Measurements from ENCODE around the gene LRRC40. TPM values are rescaled to one million over a fixed set of nuclear protein-coding genes. Genes with fewer than 3 reads are reported as not detected.

The LRRC40 gene
- total RNA-seq, 1 donor from 2014 or later, result 47.2 TPM

DNA sequence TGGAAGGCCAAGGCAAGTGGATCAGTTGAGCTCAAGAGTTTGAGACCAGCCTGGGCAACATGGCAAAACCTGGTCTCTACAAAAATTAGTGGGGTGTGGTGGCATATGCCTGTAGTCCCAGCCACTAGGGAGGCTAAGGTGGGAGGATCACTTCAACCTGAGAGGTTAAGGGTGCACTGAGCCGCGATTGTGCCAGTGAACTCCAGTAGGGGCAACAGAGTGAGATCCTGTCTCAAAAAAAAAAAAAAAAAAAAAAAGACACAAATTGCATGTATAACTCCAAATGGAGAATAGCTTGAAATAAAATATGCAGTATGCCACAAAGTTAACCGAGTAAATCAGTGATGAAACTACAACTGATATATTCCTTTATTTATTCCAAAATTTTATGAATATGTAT, 51.6 kb downstream of the LRRC40 start:
- H3K27ac Mint-ChIP-seq (ENCODE audit: unreplicated experiment), result no peak overlapping the region
- no peaks in the 10 kb centered on the region for H3K36me3 Mint-ChIP-seq (ENCODE audit: unreplicated experiment)
- DNase-seq, result no peak
- no peaks in the 10 kb centered on the region for H3K9me3 Mint-ChIP-seq (ENCODE audit: unreplicated experiment)
- no peaks in the 10 kb centered on the region for H3K27me3 Mint-ChIP-seq (ENCODE audit: unreplicated experiment)
- no peaks in the 10 kb centered on the region for H3K4me1 Mint-ChIP-seq (ENCODE audit: low read depth, unreplicated experiment)
- no peak overlapping the region for H3K4me3 Mint-ChIP-seq (ENCODE audit: unreplicated experiment)
- TF ChIP-seq, protein P1, sequence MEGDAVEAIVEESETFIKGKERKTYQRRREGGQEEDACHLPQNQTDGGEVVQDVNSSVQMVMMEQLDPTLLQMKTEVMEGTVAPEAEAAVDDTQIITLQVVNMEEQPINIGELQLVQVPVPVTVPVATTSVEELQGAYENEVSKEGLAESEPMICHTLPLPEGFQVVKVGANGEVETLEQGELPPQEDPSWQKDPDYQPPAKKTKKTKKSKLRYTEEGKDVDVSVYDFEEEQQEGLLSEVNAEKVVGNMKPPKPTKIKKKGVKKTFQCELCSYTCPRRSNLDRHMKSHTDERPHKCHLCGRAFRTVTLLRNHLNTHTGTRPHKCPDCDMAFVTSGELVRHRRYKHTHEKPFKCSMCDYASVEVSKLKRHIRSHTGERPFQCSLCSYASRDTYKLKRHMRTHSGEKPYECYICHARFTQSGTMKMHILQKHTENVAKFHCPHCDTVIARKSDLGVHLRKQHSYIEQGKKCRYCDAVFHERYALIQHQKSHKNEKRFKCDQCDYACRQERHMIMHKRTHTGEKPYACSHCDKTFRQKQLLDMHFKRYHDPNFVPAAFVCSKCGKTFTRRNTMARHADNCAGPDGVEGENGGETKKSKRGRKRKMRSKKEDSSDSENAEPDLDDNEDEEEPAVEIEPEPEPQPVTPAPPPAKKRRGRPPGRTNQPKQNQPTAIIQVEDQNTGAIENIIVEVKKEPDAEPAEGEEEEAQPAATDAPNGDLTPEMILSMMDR (IDR thresholded peaks at IDR 0.05; ENCODE audit: partially characterized antibody, unreplicated experiment), result no peak

DNA sequence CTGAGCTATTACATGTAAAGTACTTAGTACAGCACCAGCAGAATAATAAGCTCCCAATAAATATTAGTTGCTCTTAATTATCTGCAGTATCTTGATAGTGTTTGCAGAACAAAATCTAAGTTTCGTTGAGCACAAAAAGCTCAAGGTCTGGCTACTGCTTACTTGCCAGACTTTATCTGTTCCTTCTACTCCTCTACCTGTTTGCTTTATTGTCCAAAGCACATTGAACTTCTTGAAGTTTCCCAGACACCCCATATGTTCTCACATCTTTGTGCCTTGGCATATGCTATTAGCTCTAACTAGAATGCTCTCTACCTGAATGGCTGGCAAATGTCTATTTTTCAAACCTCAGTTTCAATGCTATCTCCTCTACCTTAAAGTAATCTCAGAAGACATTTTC, 54.9 kb downstream of the LRRC40 start:
- no peak overlapping the region for H3K27ac Mint-ChIP-seq (ENCODE audit: unreplicated experiment)
- TF ChIP-seq, protein P1 (IDR thresholded peaks at IDR 0.05; ENCODE audit: partially characterized antibody, unreplicated experiment), result no peak
- H3K4me3 Mint-ChIP-seq (ENCODE audit: unreplicated experiment), result no peak overlapping the region
- H3K9me3 Mint-ChIP-seq (ENCODE audit: unreplicated experiment), result no peaks in the 10 kb centered on the region
- no peaks in the 10 kb centered on the region for H3K27me3 Mint-ChIP-seq (ENCODE audit: unreplicated experiment)
- H3K4me1 Mint-ChIP-seq (ENCODE audit: low read depth, unreplicated experiment), result no peaks in the 10 kb centered on the region
- H3K36me3 Mint-ChIP-seq (ENCODE audit: unreplicated experiment), result no peaks in the 10 kb centered on the region
- DNase-seq, result no peak

DNA sequence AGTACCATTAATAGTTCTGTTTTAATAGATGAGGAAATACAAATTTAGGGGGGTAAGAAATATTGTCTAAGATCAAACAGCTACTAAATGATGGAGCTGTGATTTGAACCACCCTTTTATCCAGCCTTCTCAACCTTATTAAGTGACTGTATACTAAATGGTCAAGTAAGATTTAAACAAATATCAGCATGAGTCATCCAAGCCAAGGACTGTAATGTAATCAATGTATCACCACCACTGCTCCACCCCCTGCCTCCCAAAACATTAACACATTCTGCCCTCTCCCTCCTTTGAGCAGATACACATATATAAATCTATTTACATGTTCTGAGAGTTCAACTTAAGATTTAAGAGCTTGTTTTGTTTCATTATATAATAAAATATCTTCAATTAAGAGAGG, 58.9 kb downstream of the LRRC40 start:
- no peaks in the 10 kb centered on the region for H3K36me3 Mint-ChIP-seq (ENCODE audit: unreplicated experiment)
- no peaks in the 10 kb centered on the region for H3K4me1 Mint-ChIP-seq (ENCODE audit: low read depth, unreplicated experiment)
- DNase-seq, result no peak
- TF ChIP-seq, protein P1 (IDR thresholded peaks at IDR 0.05; ENCODE audit: partially characterized antibody, unreplicated experiment), result no peak
- H3K9me3 Mint-ChIP-seq (ENCODE audit: unreplicated experiment), result no peaks in the 10 kb centered on the region
- H3K4me3 Mint-ChIP-seq (ENCODE audit: unreplicated experiment), result no peak overlapping the region
- no peak overlapping the region for H3K27ac Mint-ChIP-seq (ENCODE audit: unreplicated experiment)
- H3K27me3 Mint-ChIP-seq (ENCODE audit: unreplicated experiment), result no peaks in the 10 kb centered on the region

DNA sequence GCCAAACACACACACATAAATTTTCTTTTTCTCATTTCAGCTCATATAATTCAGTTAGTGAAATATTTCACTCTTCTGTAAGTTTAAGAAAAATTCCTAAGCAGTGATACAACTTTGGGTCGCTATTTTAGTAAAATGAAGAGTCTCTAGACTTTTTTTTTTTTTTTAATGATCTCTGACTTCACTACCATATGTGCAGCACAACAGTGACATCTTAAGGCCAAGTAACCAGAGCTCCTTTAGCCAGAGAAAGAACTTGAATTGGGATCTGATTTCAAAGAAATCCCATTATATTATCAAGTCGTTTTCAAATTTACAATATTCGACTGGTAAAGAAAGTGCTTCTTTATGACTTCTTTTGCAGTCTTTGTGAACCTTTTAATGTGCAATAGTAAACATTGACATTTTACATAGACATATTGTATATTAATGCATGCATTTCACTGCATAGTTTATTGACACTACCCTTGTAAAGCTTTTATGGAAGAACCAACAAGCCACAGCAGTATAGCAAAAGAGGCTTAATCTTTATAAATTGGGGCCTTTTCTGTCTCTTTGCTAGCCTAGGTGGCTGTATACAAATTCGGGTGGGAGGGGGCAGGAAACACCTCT, 62.2 kb downstream of the LRRC40 start:
- H3K27me3 Mint-ChIP-seq (ENCODE audit: unreplicated experiment), result no peaks in the 10 kb centered on the region
- H3K36me3 Mint-ChIP-seq (ENCODE audit: unreplicated experiment), result no peaks in the 10 kb centered on the region
- H3K4me3 Mint-ChIP-seq (ENCODE audit: unreplicated experiment), result no peak overlapping the region
- H3K27ac Mint-ChIP-seq (ENCODE audit: unreplicated experiment), result no peak overlapping the region
- DNase-seq, result no peak
- H3K9me3 Mint-ChIP-seq (ENCODE audit: unreplicated experiment), result no peaks in the 10 kb centered on the region
- no peaks in the 10 kb centered on the region for H3K4me1 Mint-ChIP-seq (ENCODE audit: low read depth, unreplicated experiment)
- TF ChIP-seq, protein P1 (IDR thresholded peaks at IDR 0.05; ENCODE audit: partially characterized antibody, unreplicated experiment), result no peak

DNA sequence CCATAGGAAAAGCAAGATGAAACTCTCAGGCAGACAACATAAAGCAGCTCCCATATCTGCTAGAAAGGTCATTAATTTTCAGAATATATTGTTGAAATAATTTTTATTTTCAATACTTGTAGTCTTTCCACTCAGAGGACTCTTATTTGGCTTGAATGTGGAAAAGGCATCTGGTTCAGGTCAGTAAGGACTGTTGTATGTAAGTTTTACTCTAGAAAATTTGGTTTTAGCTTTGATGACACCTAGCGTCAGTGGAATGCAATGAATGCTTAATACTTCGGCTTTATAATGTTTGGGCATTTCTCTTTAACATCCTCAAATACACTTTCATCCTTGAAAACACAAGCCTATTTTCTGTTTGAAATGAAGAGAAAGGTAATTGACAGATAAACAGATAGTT, 63.3 kb downstream of the LRRC40 start:
- H3K4me3 Mint-ChIP-seq (ENCODE audit: unreplicated experiment), result no peak overlapping the region
- no peak for DNase-seq
- no peaks in the 10 kb centered on the region for H3K9me3 Mint-ChIP-seq (ENCODE audit: unreplicated experiment)
- H3K27me3 Mint-ChIP-seq (ENCODE audit: unreplicated experiment), result no peaks in the 10 kb centered on the region
- TF ChIP-seq, protein P1 (IDR thresholded peaks at IDR 0.05; ENCODE audit: partially characterized antibody, unreplicated experiment), result no peak
- no peaks in the 10 kb centered on the region for H3K4me1 Mint-ChIP-seq (ENCODE audit: low read depth, unreplicated experiment)
- no peaks in the 10 kb centered on the region for H3K36me3 Mint-ChIP-seq (ENCODE audit: unreplicated experiment)
- H3K27ac Mint-ChIP-seq (ENCODE audit: unreplicated experiment), result no peak overlapping the region

Measured in glutamatergic neuron (in vitro differentiated cells).